MCF 10A (cell line): ENCODE data around the gene AHSA1. TPM values are rescaled to one million over a fixed set of nuclear protein-coding genes. Genes with fewer than 3 reads are reported as not detected.

Experiments
- BruUV-seq: library from RNA; stranded (reverse); fragments of 400-500 nt; replicated peaks from 2 replicates; lab custom pipeline; 2021; lab: Mats Ljungman, UMichigan
- CTCF ChIA-PET: fragments of 300-600 bp; sonication (Branson Sonifier 250); formaldehyde crosslinking; extraction: SDS; loops from one replicate; lab custom pipeline; 2021; ENCODE audit warnings: antibody characterized with exemption, inconsistent platforms; lab: Yijun Ruan, JAX
- POLR2A ChIA-PET: fragments of 300-600, 350-650 bp; sonication (Branson Sonifier 250); formaldehyde crosslinking; extraction: SDS; loops from one replicate; lab custom pipeline; 2020; ENCODE audit warnings: antibody characterized with exemption, inconsistent platforms; lab: Yijun Ruan, JAX
- DNase-seq: peaks from one replicate; pipeline ENCODE4 v3.0.0-alpha.2; 2018; ENCODE audit not compliant: unreplicated experiment
- H3K27ac Mint-ChIP-seq: one replicate; pipeline ENCODE4 v1.8.0; 2022; ENCODE audit warnings: mild to moderate bottlenecking, low read depth, mixed read lengths; ENCODE audit not compliant: unreplicated experiment
- H3K27me3 Mint-ChIP-seq: one replicate; pipeline ENCODE4 v1.8.0; 2022; ENCODE audit warnings: mixed read lengths; ENCODE audit not compliant: insufficient read depth, unreplicated experiment
- H3K36me3 Mint-ChIP-seq: one replicate; pipeline ENCODE4 v1.8.0; 2022; ENCODE audit warnings: mild to moderate bottlenecking, moderate library complexity, mixed read lengths; ENCODE audit not compliant: insufficient read depth, unreplicated experiment
- H3K4me1 Mint-ChIP-seq: one replicate; pipeline ENCODE4 v1.8.0; 2022; ENCODE audit warnings: mixed read lengths; ENCODE audit not compliant: insufficient read depth, unreplicated experiment
- H3K4me3 Mint-ChIP-seq: one replicate; pipeline ENCODE4 v1.8.0; 2022; ENCODE audit warnings: mild to moderate bottlenecking, moderate library complexity, mixed read lengths; ENCODE audit not compliant: unreplicated experiment
- H3K9me3 Mint-ChIP-seq: one replicate; pipeline ENCODE4 v1.8.0; 2022; ENCODE audit warnings: mixed read lengths; ENCODE audit not compliant: unreplicated experiment
- CTCF ChIP-seq: fragments of 200-600 bp; IDR thresholded peaks from one replicate; pipeline ENCODE4 v1.8.0; 2022; ENCODE audit warnings: antibody characterized with exemption, mild to moderate bottlenecking; ENCODE audit not compliant: unreplicated experiment
- intact Hi-C: fragments of 100-400 bp; cut with micrococcal nuclease; formaldehyde crosslinking; loops from 2 replicates; pipeline ENCODE4 v1.14.1; 2022
- total RNA-seq: library from RNA; stranded (reverse); gene quantifications from 2 replicates; pipeline ENCODE4 v1.2.3, GENCODE V29; 2022

The AHSA1 gene
- total RNA-seq, 1 experiment from 2014 or later: 78.5 TPM

- Mint-ChIP-seq H3K4me3 (no peak overlapping the region), H3K36me3 (peaks cover 86% of the 10 kb centered on the region), H3K9me3 (no peaks in the 10 kb centered on the region), H3K4me1 (peaks cover 3% of the 10 kb centered on the region), H3K27me3 (no peaks in the 10 kb centered on the region), H3K27ac (no peak overlapping the region)
- ChIA-PET POLR2A (interaction anchor here (1.6 kb wide), 1 partner anchor 11 kb away, joined by 4 read pairs; no protein-coding TSS in a partner anchor), CTCF (no interaction called here)
- DNase-seq: no peak
- TF ChIP-seq CTCF: no peak
- intact Hi-C loops: no loop called here
- BruUV-seq: no TSS peak
Measured at GRCh38 chr14:77426396-77426795, 31.5 kb upstream of the AHSA1 start.

GRCh38 chr14:77436042-77436441, 21.9 kb upstream of the AHSA1 start:
- DNase-seq: no peak
- no TSS peak for BruUV-seq

GRCh38 chr14:77438596-77438995, 19.3 kb upstream of the AHSA1 start:
- CTCF ChIA-PET: interaction anchor here (0.6 to 1.1 kb wide), 2 partner anchors 10 to 38 kb away, joined by 3 read pairs; no protein-coding TSS in a partner anchor
- Mint-ChIP-seq H3K36me3 (peaks cover 90% of the 10 kb centered on the region), H3K27ac (no peak overlapping the region), H3K9me3 (no peaks in the 10 kb centered on the region), H3K27me3 (no peaks in the 10 kb centered on the region), H3K4me1 (no peaks in the 10 kb centered on the region), H3K4me3 (no peak overlapping the region)
- POLR2A ChIA-PET: interaction anchor here (1.3 kb wide), 1 partner anchor 20 kb away, joined by 3 read pairs; no protein-coding TSS in a partner anchor
- BruUV-seq: no TSS peak
- TF ChIP-seq CTCF: no peak
- DNase-seq: no peak
- intact Hi-C loops: no loop called here

More at GRCh38 chr14:77436042-77436441, 21.9 kb upstream of the AHSA1 start:
- no peak overlapping the region for H3K27ac Mint-ChIP-seq
- no peaks in the 10 kb centered on the region for H3K9me3 Mint-ChIP-seq
- intact Hi-C loops: no loop called here
- CTCF ChIA-PET: no interaction called here
- H3K4me1 Mint-ChIP-seq: no peaks in the 10 kb centered on the region
- no peaks in the 10 kb centered on the region for H3K27me3 Mint-ChIP-seq
- no peak for TF ChIP-seq CTCF
- POLR2A ChIA-PET: no interaction called here
- peaks cover 80% of the 10 kb centered on the region for H3K36me3 Mint-ChIP-seq
- no peak overlapping the region for H3K4me3 Mint-ChIP-seq

- ChIA-PET CTCF (interaction anchor here (0.7 kb wide), 1 partner anchor 83 kb away, joined by 3 read pairs; no protein-coding TSS in a partner anchor), POLR2A (no interaction called here)
- Mint-ChIP-seq H3K27ac (no peak overlapping the region), H3K27me3 (no peaks in the 10 kb centered on the region), H3K9me3 (no peaks in the 10 kb centered on the region), H3K4me3 (no peak overlapping the region), H3K36me3 (peaks cover 85% of the 10 kb centered on the region), H3K4me1 (no peaks in the 10 kb centered on the region)
- BruUV-seq: no TSS peak
- TF ChIP-seq CTCF: no peak
- intact Hi-C loops: no loop called here
- no peak for DNase-seq
Measured at GRCh38 chr14:77439861-77440260, 18.0 kb upstream of the AHSA1 start.
